GM18499 (cell line): ENCODE measurements around the gene ANKRD33B.

Experiments used
- ATAC-seq: cut with Tn5 transposase; IDR thresholded peaks from one replicate; pipeline ENCODE4 v1.9.1; 2021; ENCODE audit warnings: moderate number of reproducible peaks; ENCODE audit not compliant: insufficient read depth, unreplicated experiment

Gene ANKRD33B

DNA sequence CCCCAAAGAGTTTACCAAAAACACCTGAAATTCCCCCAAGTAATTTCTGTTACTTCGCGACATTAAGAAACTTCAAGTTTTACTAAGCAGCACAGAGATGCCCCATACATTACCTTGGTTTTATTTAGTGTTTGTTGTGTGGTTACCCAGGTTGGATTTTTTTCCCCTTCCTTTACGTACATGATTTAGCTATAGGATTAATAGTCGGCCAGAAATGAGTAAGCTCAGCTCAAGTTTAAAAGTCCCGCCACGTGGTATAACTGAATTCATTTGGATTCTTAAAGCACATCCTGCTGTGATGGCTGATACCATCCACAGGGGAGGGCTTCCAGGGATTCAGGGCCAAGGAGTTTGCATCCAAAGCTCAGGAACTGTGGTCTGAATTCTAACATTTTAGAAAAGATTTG is 121.2 kb downstream of the ANKRD33B start:
- peak; percentile 84 for ATAC-seq

DNA sequence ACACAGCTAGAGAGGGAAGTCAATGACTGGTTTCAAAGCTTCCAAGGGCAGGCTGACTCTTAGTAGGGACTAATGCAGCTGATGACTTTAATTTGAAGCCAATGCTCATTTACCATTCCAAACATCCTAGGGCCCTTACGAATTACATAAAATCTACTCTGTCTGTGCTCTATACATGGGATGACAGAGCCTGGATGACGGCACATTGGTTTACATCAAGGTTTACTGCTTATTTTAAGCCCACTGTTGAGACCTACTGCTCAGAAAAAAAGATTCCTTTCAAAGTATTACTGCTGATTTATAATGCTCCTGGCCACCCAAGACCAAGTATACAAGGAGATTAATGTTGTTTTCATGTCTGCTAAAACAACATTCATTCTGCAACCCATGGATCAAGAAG is 123.0 kb downstream of the ANKRD33B start:
- no peak for ATAC-seq

DNA sequence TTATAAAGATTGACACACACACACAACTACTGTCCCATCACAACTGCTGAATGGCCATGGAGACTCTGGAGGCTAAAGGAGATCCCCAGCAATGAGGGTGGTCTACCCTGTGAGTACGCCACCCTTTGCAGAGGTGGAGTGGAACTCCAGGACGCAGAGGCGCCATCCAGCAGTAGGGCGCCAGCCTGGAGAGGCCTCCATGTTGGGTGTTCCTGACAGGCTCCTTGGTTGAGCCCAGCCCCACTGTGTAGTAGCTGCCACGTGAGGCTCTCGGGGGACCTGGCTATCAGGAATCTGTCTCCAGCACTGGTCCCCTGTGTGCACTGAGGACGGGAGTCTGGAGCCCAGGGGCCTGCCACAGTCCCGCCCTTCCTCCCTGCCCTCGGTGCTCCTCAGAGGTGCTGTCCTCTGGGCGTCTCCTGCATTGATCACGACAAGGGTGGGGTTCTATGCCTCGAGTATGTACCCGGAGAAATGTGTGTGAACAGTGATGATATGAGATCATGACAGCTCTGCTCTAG is 124.8 kb downstream of the ANKRD33B start:
- ATAC-seq = no peak

DNA sequence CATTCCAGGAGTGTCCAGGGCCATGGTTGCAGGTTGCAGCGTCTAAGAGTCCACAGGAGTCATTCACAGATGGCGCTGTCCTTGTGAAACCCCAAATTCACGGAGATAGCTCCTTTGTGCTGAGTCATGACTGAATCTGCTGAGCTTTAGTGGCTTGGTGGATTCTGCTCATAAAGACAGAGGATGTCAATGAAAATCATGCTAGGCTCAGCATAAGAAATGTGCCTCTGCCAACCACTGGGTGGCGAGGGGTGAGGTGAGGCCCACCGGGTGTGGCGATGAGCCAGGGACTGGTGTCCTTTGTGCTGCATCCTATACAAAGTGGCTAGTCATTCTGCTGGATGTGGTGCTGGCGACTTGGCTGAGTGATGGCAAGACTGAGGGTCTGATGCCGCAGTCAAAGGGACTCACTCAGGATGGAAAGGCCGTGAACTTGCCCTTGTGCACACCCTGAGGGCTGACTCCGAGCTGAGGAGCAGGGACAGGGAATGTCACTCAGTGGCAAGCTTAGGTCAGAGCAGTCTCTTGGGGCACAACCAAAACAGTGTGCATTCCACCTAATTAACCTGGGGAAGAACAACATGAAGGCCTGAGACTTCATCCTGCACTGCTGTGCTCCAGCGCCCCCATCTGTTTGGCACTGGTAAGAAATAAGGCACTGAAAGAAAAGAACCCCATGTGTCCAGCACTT is 125.7 kb downstream of the ANKRD33B start:
- ATAC-seq = no peak

DNA sequence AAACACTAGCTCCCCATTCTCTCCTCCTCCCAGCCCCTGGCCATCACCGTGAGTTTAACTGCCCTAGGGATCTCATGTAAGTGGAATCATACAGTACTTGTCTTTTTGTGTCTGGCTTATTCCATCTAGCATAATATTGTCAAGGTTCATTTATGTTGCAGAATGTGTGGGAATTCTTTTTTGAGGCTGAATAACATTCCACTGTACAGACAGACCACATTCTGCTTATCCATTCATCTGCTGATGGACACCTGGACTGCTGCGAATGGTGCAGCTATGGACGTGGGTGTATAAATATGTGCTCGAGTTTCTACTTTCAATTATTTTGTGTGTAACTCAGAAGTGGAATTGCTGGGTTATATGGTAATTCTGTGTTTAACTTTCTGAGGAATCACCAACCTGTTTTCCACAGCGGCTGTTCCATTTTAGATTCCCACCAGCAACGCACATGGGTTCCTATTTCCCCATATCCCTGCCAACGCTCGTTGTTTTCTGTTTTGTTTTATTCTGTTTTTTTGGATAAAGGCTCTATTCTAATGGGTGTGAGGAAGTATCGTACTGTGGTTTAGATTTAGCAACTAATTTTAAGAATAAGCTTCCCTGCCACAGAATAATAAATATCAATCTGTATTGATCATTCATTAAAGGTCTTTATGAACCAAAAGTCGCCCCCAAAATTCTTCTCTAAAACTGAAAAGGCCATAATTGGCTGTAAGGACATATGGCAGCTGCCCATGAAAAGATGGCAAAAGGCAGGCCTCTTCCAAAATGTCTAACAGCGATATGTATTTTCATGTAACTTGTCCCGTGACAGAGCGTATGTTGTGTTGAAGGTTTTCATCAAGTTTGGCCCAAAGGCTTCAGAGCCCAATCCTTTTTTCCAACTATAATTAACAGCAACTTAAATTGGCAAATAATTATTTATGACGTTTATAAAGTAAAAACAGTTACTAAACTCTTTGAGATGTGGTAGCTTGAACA is 126.9 kb downstream of the ANKRD33B start:
- no peak for ATAC-seq

DNA sequence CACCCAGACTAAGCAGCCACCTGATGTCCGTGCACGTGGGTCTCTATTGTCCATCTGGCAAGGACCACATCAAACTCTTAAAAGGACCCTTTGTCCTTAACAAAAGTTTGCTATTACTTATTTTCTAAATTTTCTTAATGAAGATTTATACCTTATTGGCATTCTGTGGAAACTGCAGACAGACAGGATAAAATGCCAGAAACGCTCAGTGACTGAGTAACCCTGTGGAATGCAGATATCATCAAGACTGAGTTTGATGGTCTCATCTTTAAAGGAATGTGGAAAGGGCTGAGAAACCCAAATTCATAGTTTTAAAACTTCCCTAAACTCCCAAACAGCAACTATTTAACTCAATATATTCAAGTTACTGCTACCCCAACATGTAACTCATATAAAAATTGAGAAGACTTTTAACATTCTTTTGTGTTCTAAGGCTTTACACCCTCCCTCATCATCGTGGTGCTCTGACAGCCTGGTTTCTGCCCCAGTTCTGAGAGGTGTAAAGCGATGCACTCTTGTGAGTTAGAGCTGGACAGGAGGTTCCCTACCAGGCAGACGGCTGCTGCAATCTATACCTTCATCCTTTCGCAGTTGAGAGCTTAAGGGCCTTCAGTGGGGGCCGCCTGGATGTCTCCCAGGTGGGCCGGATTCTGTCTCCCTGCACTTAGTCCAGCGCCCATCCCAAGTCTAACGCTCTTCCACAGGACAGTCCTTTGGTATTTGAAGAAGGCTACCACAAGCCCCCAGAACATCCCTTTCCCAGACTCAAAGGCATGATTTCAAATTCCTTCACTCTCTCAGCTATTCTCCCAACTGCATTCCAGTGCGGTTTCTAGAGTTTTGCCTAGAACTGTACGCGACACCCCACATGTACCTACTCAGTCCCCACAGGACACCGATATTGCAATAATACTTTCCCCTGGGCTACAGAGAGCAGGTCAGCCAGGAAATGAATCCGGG is 128.2 kb downstream of the ANKRD33B start:
- no peak for ATAC-seq

DNA sequence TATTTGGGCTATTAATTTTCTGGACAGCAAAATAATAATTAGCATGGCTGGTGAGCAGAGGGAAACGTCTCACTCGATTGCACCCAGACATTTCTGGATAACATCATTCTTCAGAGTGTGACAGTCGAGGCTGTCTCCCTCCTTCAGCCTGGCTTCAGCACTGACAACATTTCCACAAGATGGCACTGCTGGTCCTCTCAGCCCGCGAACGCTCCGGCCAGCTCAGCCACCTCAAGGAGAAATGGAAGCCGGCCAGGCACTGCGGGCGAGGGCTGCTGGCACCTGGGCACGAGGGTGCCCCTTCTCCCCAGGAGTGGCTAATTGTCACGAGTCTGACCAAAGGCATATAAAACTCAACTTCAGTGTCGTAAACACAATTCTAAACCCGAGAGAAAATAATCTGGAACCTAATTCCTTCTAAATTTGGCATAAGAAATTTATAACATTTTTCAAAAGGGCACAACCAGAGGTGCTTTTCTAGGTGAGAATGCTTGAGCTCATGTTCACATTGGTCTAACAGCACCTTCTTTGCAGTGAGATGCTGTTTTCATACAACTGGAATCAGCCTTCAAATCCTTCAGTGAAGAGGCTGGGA is 131.3 kb downstream of the ANKRD33B start:
- no peak for ATAC-seq

DNA sequence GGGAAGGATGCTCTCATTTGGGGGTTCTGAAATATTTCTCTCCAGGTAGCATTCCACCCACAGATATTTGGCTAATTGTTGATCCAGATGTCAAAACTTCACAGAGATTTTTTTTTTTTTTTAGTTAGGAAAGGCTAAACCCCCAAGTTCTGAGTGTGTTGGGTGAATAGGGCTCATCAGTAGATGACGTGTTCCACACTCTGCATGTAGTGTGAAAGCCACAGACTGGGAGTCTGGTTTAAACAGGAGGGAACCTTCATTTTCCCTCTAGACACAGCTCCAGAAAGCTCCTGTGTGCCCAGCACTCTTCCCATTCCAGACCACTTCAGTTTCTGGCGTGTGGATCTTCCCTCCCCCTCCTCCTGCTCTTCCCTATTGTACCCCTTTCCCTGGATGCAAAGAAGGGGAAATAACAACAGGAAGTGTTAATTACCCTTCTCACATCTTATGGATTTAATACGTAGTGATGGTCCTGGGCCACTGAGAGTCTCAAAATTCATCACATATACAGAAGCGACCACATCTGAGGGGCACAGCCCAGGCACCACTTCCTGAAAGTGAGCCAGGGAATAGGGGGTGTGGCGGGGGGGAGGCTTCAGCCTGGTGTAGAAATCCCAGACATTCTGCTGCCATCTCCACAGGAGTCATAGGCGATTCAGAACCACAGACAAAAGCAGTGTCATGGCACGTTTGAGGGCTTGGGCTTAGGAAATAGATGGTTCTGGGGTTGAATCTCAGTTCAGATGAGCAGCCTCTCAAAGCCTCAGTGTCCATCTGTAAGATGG is 132.1 kb downstream of the ANKRD33B start:
- ATAC-seq = no peak

DNA sequence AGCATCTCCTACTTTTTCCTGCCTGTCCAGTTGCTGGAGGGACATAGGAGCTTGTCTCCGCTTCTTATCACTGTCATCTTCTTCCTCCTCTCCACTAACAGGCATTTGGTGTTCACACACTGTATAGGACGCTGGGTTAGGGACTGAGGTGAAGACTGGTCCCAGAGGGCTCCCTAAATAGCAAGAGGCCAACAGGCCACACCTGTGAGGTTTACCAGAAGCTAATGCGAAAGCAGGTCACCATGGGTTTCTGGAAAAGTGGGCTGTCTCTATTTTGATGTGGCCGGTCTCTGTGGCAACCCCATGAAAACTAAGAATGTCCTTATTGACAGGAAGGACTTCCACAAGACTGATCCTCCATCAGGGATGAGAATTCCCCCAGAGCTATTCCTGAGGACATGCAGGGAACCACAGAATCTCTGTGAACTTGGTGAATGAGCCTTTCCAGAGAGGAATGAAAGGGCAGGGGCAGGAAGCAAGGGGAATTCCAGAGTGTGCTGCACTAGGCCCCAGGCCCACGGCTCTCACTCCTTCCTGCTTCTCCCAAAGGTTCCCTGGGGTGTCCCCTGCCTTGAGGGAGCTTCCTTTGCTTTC is 135.5 kb downstream of the ANKRD33B start:
- peak; percentile 32 for ATAC-seq

DNA sequence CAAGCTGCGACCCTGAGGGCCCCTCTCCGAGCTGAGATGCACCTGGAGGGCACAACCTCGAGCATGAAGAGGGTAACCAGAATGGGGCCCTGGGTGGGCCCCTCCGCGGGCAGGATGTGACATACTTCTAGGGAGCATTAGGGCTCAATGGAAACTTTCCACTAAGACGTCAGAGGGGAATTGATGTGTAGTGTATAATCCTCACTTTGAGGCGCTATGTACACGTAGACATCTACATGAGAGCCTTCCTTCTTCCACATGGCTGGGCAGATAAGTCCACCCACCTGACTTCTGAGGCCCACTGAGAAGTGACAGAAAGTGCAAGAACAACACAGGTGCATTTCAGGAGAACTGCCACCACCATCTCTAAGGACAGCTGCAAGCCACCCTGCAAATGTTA is 136.1 kb downstream of the ANKRD33B start:
- ATAC-seq = peak; percentile 57

DNA sequence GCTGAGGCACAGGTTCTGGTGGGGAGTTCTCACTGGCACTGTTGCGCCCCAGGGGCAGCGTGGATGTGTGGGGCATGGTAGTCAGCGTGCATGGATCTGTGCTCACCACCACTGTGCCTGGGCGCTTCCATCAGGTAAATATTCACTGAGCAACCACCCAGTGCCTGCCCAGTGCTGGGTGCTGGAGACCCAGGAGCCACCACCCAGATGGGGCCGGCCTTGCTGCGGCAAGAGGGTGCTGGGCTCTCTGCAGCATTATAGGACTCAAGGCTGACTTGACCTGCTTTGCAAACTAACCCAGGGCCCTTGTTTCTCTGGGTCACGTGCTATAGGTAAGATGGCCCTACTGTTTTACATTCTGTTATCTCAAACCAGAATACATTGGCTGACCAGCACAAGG is 136.6 kb downstream of the ANKRD33B start:
- no peak for ATAC-seq

DNA sequence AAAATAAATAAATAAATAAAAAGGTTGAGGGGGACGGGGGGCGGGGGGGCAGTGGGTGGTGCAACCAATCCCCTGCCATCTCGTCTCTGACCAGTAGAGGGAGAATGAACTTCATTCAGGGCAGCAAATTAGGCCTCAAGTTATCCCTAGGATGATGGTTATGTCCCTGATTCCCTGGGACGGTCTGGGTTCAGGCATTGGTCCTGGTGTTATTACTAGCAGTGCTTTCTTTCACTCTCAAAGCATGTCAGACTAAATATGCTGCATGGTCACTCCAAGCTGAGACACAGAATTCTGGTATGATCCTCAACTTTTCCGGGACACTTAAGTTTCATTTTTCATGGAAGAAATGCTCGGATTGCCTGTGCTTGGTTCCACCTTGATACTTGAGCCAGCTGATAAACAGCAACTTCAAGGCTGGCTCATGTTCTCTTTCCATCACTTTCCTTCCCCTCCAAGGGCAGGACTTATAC is 137.7 kb downstream of the ANKRD33B start:
- ATAC-seq = no peak

DNA sequence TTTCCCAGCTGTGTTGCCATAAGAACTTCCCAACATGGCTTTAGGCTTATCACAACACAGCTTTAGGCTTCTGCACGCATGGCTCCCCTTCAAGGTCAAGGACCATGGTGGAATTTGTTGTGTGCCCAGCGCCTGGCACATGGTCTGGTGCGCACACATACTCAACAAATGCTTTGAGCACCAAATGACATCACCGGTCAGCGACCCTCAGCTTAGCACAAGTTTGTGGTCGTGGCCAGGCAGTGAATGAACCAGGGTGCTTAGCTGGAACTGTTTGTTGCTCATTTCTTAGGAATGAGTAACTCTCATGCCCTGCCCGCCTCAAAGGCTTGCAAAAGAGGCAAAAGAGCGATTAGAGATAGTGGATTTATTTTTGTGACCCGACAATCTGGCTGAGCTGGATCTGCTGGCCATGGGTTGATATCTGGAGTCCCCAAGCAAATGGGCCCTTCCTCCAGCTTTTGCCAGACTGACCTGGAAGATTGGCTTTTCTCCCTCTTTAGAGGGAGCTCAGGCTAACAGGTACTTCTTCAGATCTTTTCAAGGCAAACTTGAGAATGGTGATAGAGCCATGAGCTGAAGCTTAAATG is 138.3 kb downstream of the ANKRD33B start:
- ATAC-seq = no peak

DNA sequence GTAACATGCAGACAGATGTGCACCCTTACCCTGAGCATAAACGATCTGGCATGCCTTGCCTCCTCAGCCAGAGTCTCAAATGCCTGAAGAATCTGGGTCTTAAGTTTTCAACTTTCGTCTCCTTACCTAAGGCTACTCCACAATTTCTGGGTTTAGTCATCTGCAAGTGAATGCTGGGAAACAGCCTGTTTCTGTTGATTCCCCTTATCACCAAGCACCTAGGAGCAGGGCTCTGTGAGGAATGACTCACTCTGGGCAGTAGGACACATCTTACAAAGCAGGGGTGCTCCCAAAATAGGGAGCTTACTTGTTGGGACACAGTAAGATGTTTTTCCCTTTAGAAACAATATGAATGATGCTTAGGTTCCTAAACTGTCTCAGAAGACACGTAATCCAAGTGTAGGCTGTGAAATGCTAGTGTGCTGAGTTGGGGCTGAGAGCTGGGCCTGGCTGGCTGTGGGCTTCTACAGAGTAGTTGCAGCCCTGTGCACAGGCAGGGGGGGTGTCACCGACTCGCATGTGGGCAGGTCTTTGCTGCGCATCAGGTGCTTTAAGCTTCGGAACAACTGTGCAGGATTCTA is 139.1 kb downstream of the ANKRD33B start:
- no peak for ATAC-seq

DNA sequence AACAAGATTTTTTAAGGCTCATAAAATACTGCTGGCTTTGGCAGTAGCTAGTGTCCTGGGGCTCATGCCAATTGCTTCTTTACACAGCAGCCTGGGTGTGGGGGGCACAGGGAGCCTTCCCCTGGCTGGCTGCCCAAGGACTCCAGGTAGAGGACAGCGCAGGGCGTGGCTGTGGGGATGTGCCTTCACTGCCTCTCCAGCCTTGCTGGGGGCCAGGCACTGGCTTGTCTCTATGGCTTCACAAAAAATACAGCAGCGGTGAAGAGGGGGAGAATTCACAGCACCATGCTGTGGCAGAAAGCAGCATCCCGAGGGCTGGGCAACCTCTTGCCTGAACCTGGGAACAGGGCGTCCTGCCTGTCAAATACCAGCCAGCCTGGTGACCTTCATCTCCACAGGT is 139.8 kb downstream of the ANKRD33B start:
- no peak for ATAC-seq

DNA sequence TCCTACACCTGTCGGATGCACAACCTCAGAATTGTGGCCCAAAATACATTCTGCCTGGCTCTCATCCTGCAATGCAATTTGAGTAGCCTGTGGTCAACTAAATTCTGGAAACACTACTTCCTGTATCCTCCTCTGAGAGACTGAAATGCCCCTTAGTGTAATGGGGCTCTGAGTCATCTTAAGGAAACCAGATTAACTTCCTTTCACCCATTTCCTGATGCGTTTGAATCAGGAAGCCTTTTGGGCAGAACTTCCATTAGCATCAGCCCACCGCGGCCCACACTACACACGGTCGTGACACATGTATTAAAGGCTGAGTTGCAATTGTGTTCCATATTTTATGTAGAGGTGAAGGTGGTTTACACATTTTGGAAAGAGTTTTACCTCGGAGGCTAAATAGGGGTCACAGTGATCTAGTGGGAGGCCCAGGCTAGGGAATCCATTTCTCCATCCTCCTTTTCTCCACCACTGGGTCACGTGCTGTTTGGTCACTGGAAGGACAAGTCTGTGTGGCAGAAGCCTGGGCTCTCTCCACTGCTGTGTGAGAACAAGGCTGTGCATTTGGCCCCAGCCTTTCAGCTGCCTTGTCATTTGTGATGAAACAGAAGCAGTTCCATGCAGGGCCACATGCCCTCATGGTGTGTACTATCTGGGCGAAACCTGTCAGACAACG is 141.2 kb downstream of the ANKRD33B start:
- no peak for ATAC-seq

DNA sequence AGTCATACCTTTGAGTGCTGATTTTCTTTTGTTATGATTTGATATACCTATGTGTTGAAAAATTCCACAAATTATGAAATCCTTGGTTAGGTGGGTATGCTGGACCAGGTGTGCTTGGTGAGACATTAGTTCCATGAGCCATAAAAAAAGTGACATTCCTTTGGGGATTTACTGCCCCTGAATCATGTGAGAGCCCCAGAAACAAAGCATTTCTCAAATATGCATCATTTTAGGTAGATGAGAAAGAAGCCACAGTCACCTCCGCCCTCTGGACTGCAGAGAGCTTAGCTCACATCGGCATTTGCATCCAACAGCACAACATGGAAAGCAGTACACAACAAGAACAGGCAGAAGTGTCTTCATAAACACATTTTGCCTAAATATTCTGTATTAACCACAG is 141.9 kb downstream of the ANKRD33B start:
- no peak for ATAC-seq
